Mesenchymal stem cell (in vitro differentiated cells and primary cell): ENCODE data around the gene KAT2A.

Source experiments
- DNase-seq: peaks from one replicate; pipeline ENCODE4 v3.0.0-alpha.2; 2013
- H2AFZ ChIP-seq: one replicate; pipeline ENCODE4 v1.6.1; 2013; ENCODE audit warnings: low read depth, mild to moderate bottlenecking, control low read depth, inconsistent platforms, low read length, moderate library complexity
- H2AK5ac ChIP-seq: 2 replicates; pipeline ENCODE4 v1.6.1; 2013; ENCODE audit warnings: low read length, moderate library complexity, mild to moderate bottlenecking, inconsistent platforms; ENCODE audit not compliant: severe bottlenecking
- H2BK120ac ChIP-seq: one replicate; pipeline ENCODE4 v1.6.1; 2013; ENCODE audit warnings: low read depth, mild to moderate bottlenecking, inconsistent platforms, low read length, moderate library complexity
- H2BK12ac ChIP-seq, 2 experiments: one replicate each; pipeline ENCODE4 v1.6.1; 2013; ENCODE audit warnings: inconsistent platforms in 2 of 2, low read length in 2 of 2, mild to moderate bottlenecking in 2 of 2, moderate library complexity in 2 of 2, control low read depth in 1 of 2
- H2BK15ac ChIP-seq: one replicate; pipeline ENCODE4 v1.6.1; 2013; ENCODE audit warnings: mild to moderate bottlenecking, low read depth, inconsistent platforms; ENCODE audit not compliant: poor library complexity, severe bottlenecking
- H2BK5ac ChIP-seq: 2 replicates; pipeline ENCODE4 v1.6.1; 2013; ENCODE audit warnings: low read depth, mild to moderate bottlenecking, low read length, control low read depth, inconsistent platforms; ENCODE audit not compliant: poor library complexity, severe bottlenecking
- H3K14ac ChIP-seq, 2 experiments: one replicate each; pipeline ENCODE4 v1.6.1; 2013; ENCODE audit warnings: inconsistent platforms in 2 of 2, low read length in 2 of 2, control low read depth in 1 of 2, mild to moderate bottlenecking in 1 of 2, moderate library complexity in 1 of 2
- H3K18ac ChIP-seq, 2 experiments: one replicate each; pipeline ENCODE4 v1.6.1; 2013; ENCODE audit warnings: inconsistent platforms in 2 of 2, low read length in 2 of 2, control low read depth in 1 of 2, low read depth in 1 of 2, mild to moderate bottlenecking in 1 of 2
- H3K23ac ChIP-seq, 2 experiments: one replicate each; pipeline ENCODE4 v1.6.1; 2013; ENCODE audit warnings: inconsistent platforms in 2 of 2, low read length in 2 of 2, mild to moderate bottlenecking in 2 of 2, moderate library complexity in 2 of 2, control low read depth in 1 of 2
- H3K27ac ChIP-seq: 2 replicates; pipeline ENCODE4 v1.5.1; 2013; ENCODE audit warnings: mild to moderate bottlenecking, moderate library complexity, low read length, control low read depth, inconsistent platforms; ENCODE audit not compliant: poor library complexity, severe bottlenecking
- H3K27me3 ChIP-seq, 2 experiments: 2 replicates each; pipeline versions ENCODE4 v1.6.1 to v1.7.0; 2013; ENCODE audit warnings: low read length in 2 of 2, mild to moderate bottlenecking in 2 of 2, moderate library complexity in 2 of 2, control low read depth in 1 of 2, inconsistent platforms in 1 of 2; ENCODE audit not compliant: control insufficient read depth in 1 of 2, insufficient read depth in 1 of 2
- H3K36me3 ChIP-seq, 2 experiments: 2 replicates each; pipeline versions ENCODE4 v1.6.1 to v1.7.0; 2013; ENCODE audit warnings: low read length in 2 of 2, control low read depth in 1 of 2, inconsistent platforms in 1 of 2, low read depth in 1 of 2, mild to moderate bottlenecking in 1 of 2; ENCODE audit not compliant: insufficient read depth in 2 of 2, control insufficient read depth in 1 of 2
- H3K4ac ChIP-seq, 2 experiments: one replicate each; pipeline ENCODE4 v1.6.1; 2013; ENCODE audit warnings: inconsistent platforms in 2 of 2, low read length in 2 of 2, mild to moderate bottlenecking in 2 of 2, moderate library complexity in 2 of 2, control low read depth in 1 of 2, low read depth in 1 of 2
- H3K4me1 ChIP-seq: 2 replicates; pipeline ENCODE4 v1.6.1; 2013; ENCODE audit warnings: low read depth, low read length, control low read depth; ENCODE audit not compliant: control insufficient read depth, insufficient read depth
- H3K4me2 ChIP-seq: 2 replicates; pipeline ENCODE4 v1.6.1; 2013; ENCODE audit warnings: low read length, mild to moderate bottlenecking, inconsistent platforms; ENCODE audit not compliant: poor library complexity, severe bottlenecking
- H3K4me3 ChIP-seq, 2 experiments: 2 replicates each; pipeline versions ENCODE4 v1.5.1 to v1.7.0; 2013; ENCODE audit warnings: low read length in 2 of 2, mild to moderate bottlenecking in 2 of 2, control low read depth in 1 of 2, low read depth in 1 of 2; ENCODE audit not compliant: insufficient read depth in 1 of 2
- H3K79me1 ChIP-seq: replicated peaks from 2 replicates; pipeline ENCODE4 v1.6.1; 2013; ENCODE audit warnings: mild to moderate bottlenecking, control low read depth, low read length, inconsistent platforms; ENCODE audit not compliant: poor library complexity, severe bottlenecking
- H3K9ac ChIP-seq: 2 replicates; pipeline ENCODE4 v1.7.0; 2013; ENCODE audit warnings: mild to moderate bottlenecking, low read length, moderate library complexity
- H3K9me3 ChIP-seq: 2 replicates; pipeline ENCODE4 v1.7.0; 2013; ENCODE audit warnings: mild to moderate bottlenecking, low read length; ENCODE audit not compliant: control insufficient read depth
- H4K8ac ChIP-seq: one replicate; pipeline ENCODE4 v1.6.1; 2013; ENCODE audit warnings: inconsistent platforms, mild to moderate bottlenecking, low read length, moderate library complexity
- H4K91ac ChIP-seq: one replicate; pipeline ENCODE4 v1.6.1; 2013; ENCODE audit warnings: mild to moderate bottlenecking, low read length, inconsistent platforms
- WGBS: methylation state at CpG from one replicate; pipeline ENCODE4 v1.1.7; 2013; ENCODE audit warnings: mixed read lengths; 5-methylcytosine and 5-hydroxymethylcytosine counted together

The KAT2A gene

DNA sequence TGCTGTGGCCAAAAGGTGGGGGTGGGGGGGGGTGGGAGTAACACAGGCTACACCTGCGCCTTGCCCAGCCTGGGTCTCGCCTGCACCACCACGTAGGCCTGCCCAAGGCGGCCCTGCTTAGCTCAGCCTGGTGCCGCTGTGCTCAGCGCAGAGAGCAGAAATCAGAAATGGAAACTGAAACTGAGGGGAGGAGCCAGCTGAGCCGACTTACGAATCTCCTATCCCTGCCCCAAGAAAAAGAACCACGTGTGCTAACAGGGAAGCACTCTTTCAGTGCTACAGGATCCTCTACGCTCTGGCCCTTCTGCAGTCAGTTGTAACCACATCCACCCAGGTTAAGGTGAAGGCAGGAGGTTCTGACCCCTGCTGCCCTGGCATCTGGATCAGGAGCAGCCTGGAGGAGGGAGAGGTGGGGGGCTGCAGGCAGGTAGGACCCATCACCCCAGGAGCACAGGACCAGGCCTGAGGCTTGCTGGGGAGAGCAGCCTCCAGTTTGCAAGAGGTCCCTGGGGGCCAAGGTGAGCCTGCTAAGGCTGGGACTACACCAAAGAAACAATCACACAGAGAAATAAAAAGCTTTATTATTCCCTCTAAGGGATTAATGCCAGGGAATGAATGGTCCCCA, 8.5 kb downstream of the KAT2A start, which contains the start of gene DHX58:
TSS of gene DHX58 (minus strand) at position 163 of the 625 bp plus-strand sequence. CDS start 822 bp downstream, outside the sequence.
- 63% methylated on average over 10 of the region's 10 CpGs for WGBS
- Histone ChIP-seq H3K9ac (peak within 1 kb of the TSS; percentile 99), H4K8ac (peak within 1 kb of the TSS; percentile 97), H3K4ac (peak within 1 kb of the TSS; percentile 52 to 66), H2BK120ac (peak within 1 kb of the TSS; percentile 42), H2AK5ac (no peak within 1 kb of the TSS), H3K27me3 (no peaks in the 10 kb centered on the region), H3K4me3 (peak within 1 kb of the TSS in 1 of 2 experiments; percentile 92), H3K18ac (peak within 1 kb of the TSS; percentile 28 to 76), H2BK15ac (peak within 1 kb of the TSS; percentile 37), H3K4me1 (peaks cover 17% of the 10 kb centered on the region), H3K79me1 (no peaks in the 10 kb centered on the region), H2BK5ac (no peak within 1 kb of the TSS), H3K36me3 (peaks cover 45 to 48% of the 10 kb centered on the region in 2 experiments), H3K14ac (peak within 1 kb of the TSS in 1 of 2 experiments; percentile 80), H4K91ac (peak within 1 kb of the TSS; percentile 85), H2BK12ac (peak within 1 kb of the TSS in 1 of 2 experiments; percentile 81), H2AFZ (peak within 1 kb of the TSS; percentile 3), H3K23ac (no peak within 1 kb of the TSS), H3K4me2 (peak within 1 kb of the TSS; percentile 29), H3K9me3 (no peaks in the 10 kb centered on the region), H3K27ac (no peak within 1 kb of the TSS)
- DNase-seq = peak; percentile 83

DNA sequence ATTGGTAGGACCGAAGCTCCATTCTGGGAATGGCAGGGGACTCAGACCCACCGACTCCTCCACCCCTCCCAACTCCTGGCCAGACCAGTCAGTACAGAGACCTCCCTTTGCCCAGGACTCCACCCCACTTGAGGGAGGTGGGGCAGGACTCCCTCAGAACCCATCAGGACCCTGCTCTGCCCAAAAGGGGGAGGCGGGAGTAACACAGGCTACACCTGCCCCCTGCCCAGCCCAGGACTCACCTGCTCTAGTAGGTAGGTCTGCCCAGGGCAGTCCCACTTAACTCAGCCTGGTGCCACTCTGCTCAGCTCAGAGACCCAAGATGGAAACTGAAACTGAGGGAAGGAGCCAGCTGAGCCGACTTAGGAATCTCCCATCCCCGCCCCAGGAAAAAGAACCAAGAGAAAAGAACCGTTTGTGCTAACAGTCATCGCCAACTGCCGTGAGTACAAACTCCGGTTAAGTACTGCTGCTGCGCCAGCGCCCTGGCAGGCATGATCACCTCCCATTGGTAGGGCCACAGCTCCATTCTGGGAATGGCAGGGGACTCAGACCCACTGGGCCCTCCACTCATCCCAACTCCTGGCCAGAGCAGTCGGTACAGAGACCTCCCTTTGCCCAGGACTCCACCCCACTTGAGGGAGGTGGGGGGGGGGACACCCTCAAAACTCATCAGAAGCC, 9.2 kb downstream of the KAT2A start:
- H2AK5ac ChIP-seq = no peak overlapping the region
- WGBS = 81% methylated on average over 11 of the region's 12 CpGs
- peak overlapping the region in 1 of 2 experiments; percentile 28 for H3K18ac ChIP-seq
- peak overlapping the region; percentile 99 for H3K9ac ChIP-seq
- peak overlapping the region in 1 of 2 experiments; percentile 10 for H2BK12ac ChIP-seq
- H3K4me2 ChIP-seq = no peak overlapping the region
- H3K27me3 ChIP-seq = no peaks in the 10 kb centered on the region
- H3K14ac ChIP-seq = no peak overlapping the region
- peak overlapping the region; percentile 42 for H2BK120ac ChIP-seq
- peak overlapping the region; percentile 22 to 66 for H3K4ac ChIP-seq
- H3K23ac ChIP-seq = no peak overlapping the region
- peak overlapping the region in 1 of 2 experiments; percentile 92 for H3K4me3 ChIP-seq
- H3K27ac ChIP-seq = no peak overlapping the region
- H2AFZ ChIP-seq = peak overlapping the region; percentile 3
- peak; percentile 27 for DNase-seq
- H4K8ac ChIP-seq = peak overlapping the region; percentile 79
- peak overlapping the region; percentile 85 for H4K91ac ChIP-seq
- peaks cover 21% of the 10 kb centered on the region for H3K4me1 ChIP-seq
- no peaks in the 10 kb centered on the region for H3K79me1 ChIP-seq
- no peaks in the 10 kb centered on the region for H3K9me3 ChIP-seq
- H2BK5ac ChIP-seq = no peak overlapping the region
- no peak overlapping the region for H2BK15ac ChIP-seq
- peaks cover 38 to 42% of the 10 kb centered on the region in 2 experiments for H3K36me3 ChIP-seq

DNA sequence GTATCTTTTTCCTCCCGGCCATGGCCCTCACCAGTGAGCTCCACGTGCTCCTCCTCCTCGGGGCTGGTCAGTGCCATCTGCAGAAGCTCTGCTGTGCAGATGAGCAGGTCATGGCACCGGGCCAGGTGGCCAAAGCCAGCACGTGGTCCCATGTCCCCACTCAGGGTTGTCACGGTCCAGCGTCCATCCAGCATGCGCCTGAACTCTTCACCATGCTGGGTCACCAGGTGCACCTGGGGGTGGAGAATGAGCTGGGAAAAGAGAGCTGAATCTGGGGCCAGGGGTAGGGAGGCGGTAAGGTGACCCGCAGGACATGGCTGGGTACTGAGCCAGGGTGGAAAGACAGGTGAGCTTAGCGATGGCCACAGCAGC, 9.9 kb downstream of the KAT2A start:
- H3K14ac ChIP-seq = no peak overlapping the region
- no peak overlapping the region for H3K18ac ChIP-seq
- H3K79me1 ChIP-seq = no peaks in the 10 kb centered on the region
- H3K9me3 ChIP-seq = no peaks in the 10 kb centered on the region
- no peak overlapping the region for H3K23ac ChIP-seq
- H4K91ac ChIP-seq = peak overlapping the region; percentile 57
- no peak overlapping the region for H2BK12ac ChIP-seq
- peak overlapping the region; percentile 99 for H3K9ac ChIP-seq
- no peak overlapping the region for H4K8ac ChIP-seq
- H3K36me3 ChIP-seq = peaks cover 36 to 39% of the 10 kb centered on the region in 2 experiments
- no peak overlapping the region for H2BK5ac ChIP-seq
- H3K4me2 ChIP-seq = no peak overlapping the region
- H3K27me3 ChIP-seq = no peaks in the 10 kb centered on the region
- no peak overlapping the region for H3K4ac ChIP-seq
- H2BK15ac ChIP-seq = peak overlapping the region; percentile 68
- H3K4me1 ChIP-seq = peaks cover 19% of the 10 kb centered on the region
- no peak overlapping the region for H2BK120ac ChIP-seq
- DNase-seq = no peak
- peak overlapping the region in 1 of 2 experiments; percentile 92 for H3K4me3 ChIP-seq
- 93% methylated on average over 11 of the region's 11 CpGs for WGBS
- H3K27ac ChIP-seq = no peak overlapping the region
- H2AFZ ChIP-seq = no peak overlapping the region
- no peak overlapping the region for H2AK5ac ChIP-seq
